Heart left ventricle (tissue), 13 donors: ENCODE data around the gene PTPRN2.

ENCODE experiments used
- POLR2A ChIP-seq, 2 donors: fragments of 450-650 bp; IDR thresholded peaks; one replicate each; pipeline ENCODE4 v1.6.1; 2017; ENCODE audit warnings: antibody characterized with exemption in 2 of 2, mild to moderate bottlenecking in 2 of 2, moderate library complexity in 2 of 2
- TF ChIP-seq, protein P1 (sequence below), 12 donors: fragments of 200-600 bp; sonication (generic) in 4 of 12; IDR thresholded peaks; one replicate each; pipeline versions ENCODE4 v1.5.0 to v1.8.0; 2018 to 2022; ENCODE audit warnings: antibody characterized with exemption in 12 of 12, mild to moderate bottlenecking in 5 of 12
- donor health status: ischemic (EF 13 %, LVEDD 7.1; RV severe dilation, severe dysfunction).
- donor health status: DM: no; HTN: yes; CAD: no.
- donor health status: DM: no; HTN: no; CAD: no.
- donor health status: ischemic (EF 25% LVEDD 6.9; RV normal size, moderate dysfunction).
- donor health status: ischemic (EF 25% LVEDD 5.7; RV mildly dilated, moderate dysfunction).
- donor health status: ischemic (EF 35%, LVEDD 5.7; RV mildly dilated, moderate dysfunction).
- donor health status: nonischemic (EF 11% LVEDD 7.7; RV severe dilation, severe dysfunction).
- donor health status: DM: yes; HTN: yes; CAD: no.
- donor health status: PGD.
- donor health status: ischemic (EF 29% LVEDD 5.4; RV normal size, mild dysfunction).
- donor health status: nonischemic (EF 23%, LVEDD 6.1; RV moderate dilation, normal function).

DNA sequence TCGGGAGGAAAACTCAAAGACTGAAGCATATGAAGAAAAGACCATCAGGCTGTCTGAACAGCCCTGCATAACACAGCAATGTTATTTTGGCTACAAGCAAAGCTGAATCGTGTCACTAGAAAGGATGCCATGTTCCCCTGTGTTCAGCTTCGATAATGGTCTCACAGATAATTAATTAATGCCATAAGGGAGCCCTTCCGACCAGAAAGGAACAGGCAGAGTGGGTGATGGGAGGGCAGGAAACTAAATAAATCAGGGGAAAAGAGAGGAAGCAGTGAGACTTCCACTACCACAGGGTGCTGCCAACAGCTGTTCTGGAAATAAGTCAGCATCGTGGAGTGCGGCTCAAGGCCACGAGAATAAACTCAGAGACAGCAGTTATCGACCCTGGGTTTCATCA is 3.2 kb downstream of the PTPRN2 start:
- TF ChIP-seq, protein P1, sequence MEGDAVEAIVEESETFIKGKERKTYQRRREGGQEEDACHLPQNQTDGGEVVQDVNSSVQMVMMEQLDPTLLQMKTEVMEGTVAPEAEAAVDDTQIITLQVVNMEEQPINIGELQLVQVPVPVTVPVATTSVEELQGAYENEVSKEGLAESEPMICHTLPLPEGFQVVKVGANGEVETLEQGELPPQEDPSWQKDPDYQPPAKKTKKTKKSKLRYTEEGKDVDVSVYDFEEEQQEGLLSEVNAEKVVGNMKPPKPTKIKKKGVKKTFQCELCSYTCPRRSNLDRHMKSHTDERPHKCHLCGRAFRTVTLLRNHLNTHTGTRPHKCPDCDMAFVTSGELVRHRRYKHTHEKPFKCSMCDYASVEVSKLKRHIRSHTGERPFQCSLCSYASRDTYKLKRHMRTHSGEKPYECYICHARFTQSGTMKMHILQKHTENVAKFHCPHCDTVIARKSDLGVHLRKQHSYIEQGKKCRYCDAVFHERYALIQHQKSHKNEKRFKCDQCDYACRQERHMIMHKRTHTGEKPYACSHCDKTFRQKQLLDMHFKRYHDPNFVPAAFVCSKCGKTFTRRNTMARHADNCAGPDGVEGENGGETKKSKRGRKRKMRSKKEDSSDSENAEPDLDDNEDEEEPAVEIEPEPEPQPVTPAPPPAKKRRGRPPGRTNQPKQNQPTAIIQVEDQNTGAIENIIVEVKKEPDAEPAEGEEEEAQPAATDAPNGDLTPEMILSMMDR (IDR thresholded peaks at IDR 0.05): no peak
- TF ChIP-seq POLR2A (IDR thresholded peaks at IDR 0.05): no peak
